22Rv1 (cell line): Measurements from ENCODE around the gene LMBR1.
"Not testable (repeated sequence)": the region's sequence is repeated elsewhere in the genome, so short reads cannot be mapped to it uniquely, and the experiment has no call there.

ENCODE experiments used
- ZFX ChIP-seq: fragments of 450-650 bp; IDR thresholded peaks from 2 replicates; pipeline ENCODE4 v1.6.1; 2017; ENCODE audit warnings: antibody characterized with exemption, borderline replicate concordance
- TF ChIP-seq, protein P1 (sequence below): fragments of 450-650 bp; IDR thresholded peaks from 2 replicates; pipeline ENCODE4 v1.5.1; 2017; ENCODE audit warnings: mild to moderate bottlenecking

DNA sequence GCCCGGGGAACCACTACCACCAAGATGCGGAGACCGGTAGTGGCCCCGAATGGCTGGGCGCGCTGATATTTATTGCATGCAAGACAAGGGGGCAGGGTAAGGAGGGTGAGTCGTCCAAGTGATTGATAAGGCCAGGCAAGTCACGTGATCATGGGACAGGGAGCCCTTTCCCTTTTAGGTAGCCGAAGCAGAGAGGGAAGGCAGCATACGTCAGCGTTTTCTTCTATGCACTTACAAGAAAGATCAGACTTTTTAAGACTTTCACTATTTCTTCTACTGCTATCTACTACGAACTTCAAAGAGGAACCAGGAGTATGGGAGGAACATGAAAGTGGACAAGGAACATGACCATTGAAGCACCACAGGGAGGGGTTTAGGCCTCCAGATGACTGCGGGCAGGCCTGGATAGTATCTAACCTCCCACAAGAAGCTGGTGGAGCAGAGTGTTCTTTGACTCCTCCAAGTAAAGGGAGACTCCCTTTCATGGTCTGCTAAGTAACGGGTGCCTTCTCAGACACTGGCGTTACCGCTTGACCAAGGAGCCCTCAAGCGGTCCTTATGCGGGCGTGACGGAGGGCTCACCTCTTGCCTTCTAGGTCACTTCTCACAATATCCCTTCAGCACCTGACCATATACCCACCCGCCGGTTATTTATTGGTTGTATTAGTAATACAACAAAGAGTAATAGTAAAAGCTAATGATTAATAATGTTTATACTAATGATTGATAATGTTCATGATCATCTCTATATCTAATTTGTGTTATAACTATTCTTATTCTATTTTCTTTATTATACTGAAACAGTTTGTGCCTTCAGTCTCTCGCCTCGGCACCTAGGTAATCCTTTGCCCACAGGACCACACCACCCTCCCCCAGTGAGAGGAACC lies 27.7 kb upstream of the LMBR1 start:
- TF ChIP-seq, protein P1, sequence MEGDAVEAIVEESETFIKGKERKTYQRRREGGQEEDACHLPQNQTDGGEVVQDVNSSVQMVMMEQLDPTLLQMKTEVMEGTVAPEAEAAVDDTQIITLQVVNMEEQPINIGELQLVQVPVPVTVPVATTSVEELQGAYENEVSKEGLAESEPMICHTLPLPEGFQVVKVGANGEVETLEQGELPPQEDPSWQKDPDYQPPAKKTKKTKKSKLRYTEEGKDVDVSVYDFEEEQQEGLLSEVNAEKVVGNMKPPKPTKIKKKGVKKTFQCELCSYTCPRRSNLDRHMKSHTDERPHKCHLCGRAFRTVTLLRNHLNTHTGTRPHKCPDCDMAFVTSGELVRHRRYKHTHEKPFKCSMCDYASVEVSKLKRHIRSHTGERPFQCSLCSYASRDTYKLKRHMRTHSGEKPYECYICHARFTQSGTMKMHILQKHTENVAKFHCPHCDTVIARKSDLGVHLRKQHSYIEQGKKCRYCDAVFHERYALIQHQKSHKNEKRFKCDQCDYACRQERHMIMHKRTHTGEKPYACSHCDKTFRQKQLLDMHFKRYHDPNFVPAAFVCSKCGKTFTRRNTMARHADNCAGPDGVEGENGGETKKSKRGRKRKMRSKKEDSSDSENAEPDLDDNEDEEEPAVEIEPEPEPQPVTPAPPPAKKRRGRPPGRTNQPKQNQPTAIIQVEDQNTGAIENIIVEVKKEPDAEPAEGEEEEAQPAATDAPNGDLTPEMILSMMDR, result not testable (repeated sequence)
- TF ChIP-seq ZFX, result not testable (repeated sequence)
